ENCODE data around the gene AGK.

Gene AGK

GRCh38 chr7:141562036-141562435 is 10.8 kb downstream of the AGK start:
- H2AK5ac ChIP-seq (ENCODE audit: low read length) = no peak overlapping the region
- peaks cover 0 to 3% of the 10 kb centered on the region in 2 experiments for H3K4me1 ChIP-seq (ENCODE audit: control insufficient read depth in 1 of 2, insufficient read depth in 2 of 2, low read length in 2 of 2)
- no peaks in the 10 kb centered on the region for H3K79me2 ChIP-seq (ENCODE audit: control insufficient read depth, insufficient read depth, low read length, poor library complexity)
- H3K14ac ChIP-seq (ENCODE audit: low read length) = no peak overlapping the region
- no peak overlapping the region for H3K9ac ChIP-seq (ENCODE audit: low read length)
- H3K9me3 ChIP-seq (ENCODE audit: insufficient read depth, low read depth, low read length) = no peaks in the 10 kb centered on the region
- H3K23ac ChIP-seq (ENCODE audit: low read length) = no peak overlapping the region
- no peak overlapping the region for H4K8ac ChIP-seq (ENCODE audit: low read depth, low read length)
- no peak overlapping the region for H3K4ac ChIP-seq (ENCODE audit: low read depth, low read length)
- H3K27ac ChIP-seq (ENCODE audit: low read depth, low read length) = no peak overlapping the region
- H3K79me1 ChIP-seq (ENCODE audit: low read length) = no peaks in the 10 kb centered on the region
- H2BK12ac ChIP-seq (ENCODE audit: low read length) = no peak overlapping the region
- no CpG with 5 or more reads among the region's 5 CpGs for WGBS (ENCODE audit: extremely low coverage, insufficient coverage, insufficient read length)
- no peak overlapping the region for H4K12ac ChIP-seq (ENCODE audit: low read depth, low read length)
- H3K36me3 ChIP-seq (ENCODE audit: control insufficient read depth in 1 of 2, insufficient read depth in 2 of 2, low read length in 2 of 2) = peaks cover 5 to 13% of the 10 kb centered on the region in 2 experiments
- H3K4me3 ChIP-seq (ENCODE audit: low read depth, low read length) = no peak overlapping the region
- no peak overlapping the region for H3K18ac ChIP-seq (ENCODE audit: low read length)
- H4K91ac ChIP-seq (ENCODE audit: low read depth, low read length) = no peak overlapping the region
- H2BK5ac ChIP-seq (ENCODE audit: low read depth, low read length, poor library complexity) = no peak overlapping the region
- H2AFZ ChIP-seq (ENCODE audit: insufficient read depth, low read length, poor library complexity) = no peak overlapping the region
- H2BK120ac ChIP-seq (ENCODE audit: insufficient read depth, low read length, poor library complexity) = no peak overlapping the region
- H3K27me3 ChIP-seq (ENCODE audit: insufficient read depth, low read length) = no peaks in the 10 kb centered on the region
- DNase-seq = no peak
- H3K4me2 ChIP-seq (ENCODE audit: low read length) = no peak overlapping the region

GRCh38 chr7:141562543-141562942 is 11.3 kb downstream of the AGK start:
- no peak overlapping the region for H4K12ac ChIP-seq (ENCODE audit: low read depth, low read length)
- H4K8ac ChIP-seq (ENCODE audit: low read depth, low read length) = no peak overlapping the region
- no peak overlapping the region for H2BK5ac ChIP-seq (ENCODE audit: low read depth, low read length, poor library complexity)
- no peak overlapping the region for H3K4me3 ChIP-seq (ENCODE audit: low read depth, low read length)
- no peaks in the 10 kb centered on the region for H3K79me1 ChIP-seq (ENCODE audit: low read length)
- no peak for DNase-seq
- peaks cover 0 to 3% of the 10 kb centered on the region in 2 experiments for H3K4me1 ChIP-seq (ENCODE audit: control insufficient read depth in 1 of 2, insufficient read depth in 2 of 2, low read length in 2 of 2)
- no peaks in the 10 kb centered on the region for H3K9me3 ChIP-seq (ENCODE audit: insufficient read depth, low read depth, low read length)
- no peak overlapping the region for H4K91ac ChIP-seq (ENCODE audit: low read depth, low read length)
- H3K27ac ChIP-seq (ENCODE audit: low read depth, low read length) = no peak overlapping the region
- no peaks in the 10 kb centered on the region for H3K79me2 ChIP-seq (ENCODE audit: control insufficient read depth, insufficient read depth, low read length, poor library complexity)
- no peak overlapping the region for H3K4me2 ChIP-seq (ENCODE audit: low read length)
- H3K18ac ChIP-seq (ENCODE audit: low read length) = no peak overlapping the region
- H3K23ac ChIP-seq (ENCODE audit: low read length) = no peak overlapping the region
- H3K27me3 ChIP-seq (ENCODE audit: insufficient read depth, low read length) = no peaks in the 10 kb centered on the region
- WGBS (ENCODE audit: extremely low coverage, insufficient coverage, insufficient read length) = no CpG with 5 or more reads among the region's 5 CpGs
- no peak overlapping the region for H2AK5ac ChIP-seq (ENCODE audit: low read length)
- H3K4ac ChIP-seq (ENCODE audit: low read depth, low read length) = no peak overlapping the region
- H3K9ac ChIP-seq (ENCODE audit: low read length) = no peak overlapping the region
- H3K14ac ChIP-seq (ENCODE audit: low read length) = no peak overlapping the region
- H3K36me3 ChIP-seq (ENCODE audit: control insufficient read depth in 1 of 2, insufficient read depth in 2 of 2, low read length in 2 of 2) = peaks cover 5 to 9% of the 10 kb centered on the region in 2 experiments
- H2BK12ac ChIP-seq (ENCODE audit: low read length) = no peak overlapping the region
- H2BK120ac ChIP-seq (ENCODE audit: insufficient read depth, low read length, poor library complexity) = no peak overlapping the region
- no peak overlapping the region for H2AFZ ChIP-seq (ENCODE audit: insufficient read depth, low read length, poor library complexity)

- Histone ChIP-seq H3K36me3 (ENCODE audit: control insufficient read depth in 1 of 2, insufficient read depth in 2 of 2, low read length in 2 of 2) (peaks cover 5 to 9% of the 10 kb centered on the region in 2 experiments), H3K27me3 (ENCODE audit: insufficient read depth, low read length) (no peaks in the 10 kb centered on the region), H3K18ac (ENCODE audit: low read length) (no peak overlapping the region), H3K27ac (ENCODE audit: low read depth, low read length) (no peak overlapping the region), H4K12ac (ENCODE audit: low read depth, low read length) (no peak overlapping the region), H3K79me2 (ENCODE audit: control insufficient read depth, insufficient read depth, low read length, poor library complexity) (no peaks in the 10 kb centered on the region), H2BK120ac (ENCODE audit: insufficient read depth, low read length, poor library complexity) (no peak overlapping the region), H3K9me3 (ENCODE audit: insufficient read depth, low read depth, low read length) (no peaks in the 10 kb centered on the region), H3K4me2 (ENCODE audit: low read length) (no peak overlapping the region), H4K91ac (ENCODE audit: low read depth, low read length) (no peak overlapping the region), H3K4me3 (ENCODE audit: low read depth, low read length) (no peak overlapping the region), H3K79me1 (ENCODE audit: low read length) (no peaks in the 10 kb centered on the region), H3K14ac (ENCODE audit: low read length) (no peak overlapping the region), H2AK5ac (ENCODE audit: low read length) (no peak overlapping the region), H2BK12ac (ENCODE audit: low read length) (no peak overlapping the region), H2AFZ (ENCODE audit: insufficient read depth, low read length, poor library complexity) (no peak overlapping the region), H3K23ac (ENCODE audit: low read length) (no peak overlapping the region), H2BK5ac (ENCODE audit: low read depth, low read length, poor library complexity) (no peak overlapping the region), H4K8ac (ENCODE audit: low read depth, low read length) (no peak overlapping the region), H3K9ac (ENCODE audit: low read length) (no peak overlapping the region), H3K4me1 (ENCODE audit: control insufficient read depth in 1 of 2, insufficient read depth in 2 of 2, low read length in 2 of 2) (peaks cover 0 to 3% of the 10 kb centered on the region in 2 experiments), H3K4ac (ENCODE audit: low read depth, low read length) (no peak overlapping the region)
- no peak for DNase-seq
- WGBS (ENCODE audit: extremely low coverage, insufficient coverage, insufficient read length) = no CpG with 5 or more reads among the region's 2 CpGs
These were observed 11.8 kb downstream of the AGK start for GRCh38 chr7:141562972-141563371.

- H3K9me3 ChIP-seq (ENCODE audit: insufficient read depth, low read depth, low read length) = no peaks in the 10 kb centered on the region
These were observed 12.9 kb downstream of the AGK start for GRCh38 chr7:141563956-141564623.

More at GRCh38 chr7:141563956-141564623, 12.9 kb downstream of the AGK start:
- no peak overlapping the region for H4K12ac ChIP-seq (ENCODE audit: low read depth, low read length)
- H3K4ac ChIP-seq (ENCODE audit: low read depth, low read length) = no peak overlapping the region
- no CpG with 5 or more reads among the region's 2 CpGs for WGBS (ENCODE audit: extremely low coverage, insufficient coverage, insufficient read length)
- no peaks in the 10 kb centered on the region for H3K79me2 ChIP-seq (ENCODE audit: control insufficient read depth, insufficient read depth, low read length, poor library complexity)
- peaks cover 5 to 9% of the 10 kb centered on the region in 2 experiments for H3K36me3 ChIP-seq (ENCODE audit: control insufficient read depth in 1 of 2, insufficient read depth in 2 of 2, low read length in 2 of 2)
- no peak overlapping the region for H2BK5ac ChIP-seq (ENCODE audit: low read depth, low read length, poor library complexity)
- no peak overlapping the region for H2BK120ac ChIP-seq (ENCODE audit: insufficient read depth, low read length, poor library complexity)
- H2AK5ac ChIP-seq (ENCODE audit: low read length) = no peak overlapping the region
- no peak overlapping the region for H3K18ac ChIP-seq (ENCODE audit: low read length)
- no peak overlapping the region for H4K91ac ChIP-seq (ENCODE audit: low read depth, low read length)
- no peaks in the 10 kb centered on the region for H3K27me3 ChIP-seq (ENCODE audit: insufficient read depth, low read length)
- H2AFZ ChIP-seq (ENCODE audit: insufficient read depth, low read length, poor library complexity) = no peak overlapping the region
- H3K9ac ChIP-seq (ENCODE audit: low read length) = no peak overlapping the region
- H3K4me2 ChIP-seq (ENCODE audit: low read length) = no peak overlapping the region
- H3K4me3 ChIP-seq (ENCODE audit: low read depth, low read length) = no peak overlapping the region
- H3K27ac ChIP-seq (ENCODE audit: low read depth, low read length) = no peak overlapping the region
- H3K14ac ChIP-seq (ENCODE audit: low read length) = no peak overlapping the region
- no peak overlapping the region for H4K8ac ChIP-seq (ENCODE audit: low read depth, low read length)
- no peaks in the 10 kb centered on the region for H3K79me1 ChIP-seq (ENCODE audit: low read length)
- H3K23ac ChIP-seq (ENCODE audit: low read length) = no peak overlapping the region
- H3K4me1 ChIP-seq (ENCODE audit: control insufficient read depth in 1 of 2, insufficient read depth in 2 of 2, low read length in 2 of 2) = peaks cover 0 to 3% of the 10 kb centered on the region in 2 experiments
- no peak for DNase-seq
- H2BK12ac ChIP-seq (ENCODE audit: low read length) = no peak overlapping the region

Measured in trophoblast cell (in vitro differentiated cells and primary cell).